Measurements from ENCODE around the gene SORL1. TPM values are rescaled to one million over a fixed set of nuclear protein-coding genes. Genes with fewer than 3 reads are reported as not detected.

The SORL1 gene
- total RNA-seq, 1 donor from 2014 or later = 4.6 TPM

- DNase-seq (ENCODE audit: low spot score) = no peak
- peaks cover under 1% of the 10 kb centered on the region for H3K4me1 Mint-ChIP-seq (ENCODE audit: unreplicated experiment)
- no peak overlapping the region for H3K4me3 Mint-ChIP-seq (ENCODE audit: unreplicated experiment)
- H3K27me3 Mint-ChIP-seq (ENCODE audit: unreplicated experiment) = no peaks in the 10 kb centered on the region
- no peaks in the 10 kb centered on the region for H3K36me3 Mint-ChIP-seq (ENCODE audit: low read depth, unreplicated experiment)
- TF ChIP-seq CTCF (IDR thresholded peaks at IDR 0.05; ENCODE audit: unreplicated experiment) = no peak
- no peaks in the 10 kb centered on the region for H3K9me3 Mint-ChIP-seq (ENCODE audit: unreplicated experiment)
- no peak overlapping the region for H3K27ac Mint-ChIP-seq (ENCODE audit: unreplicated experiment)
These were observed 156.5 kb downstream of the SORL1 start for GRCh38 chr11:121608545-121609098.

- no peak overlapping the region for H3K4me3 Mint-ChIP-seq (ENCODE audit: unreplicated experiment)
- H3K27me3 Mint-ChIP-seq (ENCODE audit: unreplicated experiment) = no peaks in the 10 kb centered on the region
- no peaks in the 10 kb centered on the region for H3K36me3 Mint-ChIP-seq (ENCODE audit: low read depth, unreplicated experiment)
- H3K9me3 Mint-ChIP-seq (ENCODE audit: unreplicated experiment) = no peaks in the 10 kb centered on the region
- H3K4me1 Mint-ChIP-seq (ENCODE audit: unreplicated experiment) = peaks cover 20% of the 10 kb centered on the region
- no peak for TF ChIP-seq CTCF (IDR thresholded peaks at IDR 0.05; ENCODE audit: unreplicated experiment)
- H3K27ac Mint-ChIP-seq (ENCODE audit: unreplicated experiment) = no peak overlapping the region
- DNase-seq (ENCODE audit: low spot score) = no peak
These were observed 158.6 kb downstream of the SORL1 start for GRCh38 chr11:121610706-121611105.

GRCh38 chr11:121611242-121611641, 159.1 kb downstream of the SORL1 start:
- Mint-ChIP-seq H3K36me3 (ENCODE audit: low read depth, unreplicated experiment) (peaks cover 3% of the 10 kb centered on the region), H3K4me3 (ENCODE audit: unreplicated experiment) (no peak overlapping the region), H3K27me3 (ENCODE audit: unreplicated experiment) (no peaks in the 10 kb centered on the region), H3K9me3 (ENCODE audit: unreplicated experiment) (no peaks in the 10 kb centered on the region), H3K4me1 (ENCODE audit: unreplicated experiment) (peaks cover 25% of the 10 kb centered on the region), H3K27ac (ENCODE audit: unreplicated experiment) (no peak overlapping the region)
- DNase-seq (ENCODE audit: low spot score) = no peak
- no peak for TF ChIP-seq CTCF (IDR thresholded peaks at IDR 0.05; ENCODE audit: unreplicated experiment)

- Mint-ChIP-seq H3K9me3 (ENCODE audit: unreplicated experiment) (no peaks in the 10 kb centered on the region), H3K36me3 (ENCODE audit: low read depth, unreplicated experiment) (peaks cover 7% of the 10 kb centered on the region), H3K4me1 (ENCODE audit: unreplicated experiment) (peaks cover 43% of the 10 kb centered on the region), H3K27ac (ENCODE audit: unreplicated experiment) (no peak overlapping the region), H3K4me3 (ENCODE audit: unreplicated experiment) (no peak overlapping the region), H3K27me3 (ENCODE audit: unreplicated experiment) (peaks cover 3% of the 10 kb centered on the region)
- no peak for DNase-seq (ENCODE audit: low spot score)
- no peak for TF ChIP-seq CTCF (IDR thresholded peaks at IDR 0.05; ENCODE audit: unreplicated experiment)
These were observed 161.6 kb downstream of the SORL1 start for GRCh38 chr11:121613724-121614123.

- TF ChIP-seq CTCF (IDR thresholded peaks at IDR 0.05; ENCODE audit: unreplicated experiment) = no peak
- peaks cover 7% of the 10 kb centered on the region for H3K36me3 Mint-ChIP-seq (ENCODE audit: low read depth, unreplicated experiment)
- DNase-seq (ENCODE audit: low spot score) = peak; percentile 5
- peak overlapping the region; percentile 28 for H3K27ac Mint-ChIP-seq (ENCODE audit: unreplicated experiment)
- H3K9me3 Mint-ChIP-seq (ENCODE audit: unreplicated experiment) = no peaks in the 10 kb centered on the region
- H3K27me3 Mint-ChIP-seq (ENCODE audit: unreplicated experiment) = peaks cover 3% of the 10 kb centered on the region
- H3K4me1 Mint-ChIP-seq (ENCODE audit: unreplicated experiment) = peaks cover 43% of the 10 kb centered on the region
- no peak overlapping the region for H3K4me3 Mint-ChIP-seq (ENCODE audit: unreplicated experiment)
These were observed 162.6 kb downstream of the SORL1 start for GRCh38 chr11:121614636-121615240.
